GM19438 (cell line): ENCODE measurements around the gene CDC37L1.

Source experiments
- ATAC-seq: cut with Tn5 transposase; IDR thresholded peaks from one replicate; pipeline ENCODE4 v1.9.1; 2021; ENCODE audit warnings: low read depth; ENCODE audit not compliant: unreplicated experiment

Gene CDC37L1

GRCh38 chr9:4667681-4668080, 11.7 kb upstream of the CDC37L1 start:
- ATAC-seq, result no peak

GRCh38 chr9:4668604-4669003, 10.8 kb upstream of the CDC37L1 start:
- ATAC-seq, result no peak

GRCh38 chr9:4669890-4670289, 9.5 kb upstream of the CDC37L1 start:
- ATAC-seq, result no peak

GRCh38 chr9:4670591-4670990, 8.8 kb upstream of the CDC37L1 start:
- ATAC-seq, result no peak

- ATAC-seq, result no peak
Measured at GRCh38 chr9:4671737-4672136, 7.6 kb upstream of the CDC37L1 start.

GRCh38 chr9:4674783-4675182, 4.6 kb upstream of the CDC37L1 start:
- ATAC-seq, result no peak

- ATAC-seq, result no peak
Measured at GRCh38 chr9:4677392-4677791, 2.0 kb upstream of the CDC37L1 start.

- peak; percentile 19 for ATAC-seq
Measured at GRCh38 chr9:4678679-4679267, 596 bp upstream of the CDC37L1 start.

- ATAC-seq, result no peak
Measured at GRCh38 chr9:4680173-4680525, 780 bp downstream of the CDC37L1 start.

GRCh38 chr9:4680750-4681149, 1.4 kb downstream of the CDC37L1 start:
- no peak for ATAC-seq

GRCh38 chr9:4684820-4685219, 5.5 kb downstream of the CDC37L1 start:
- ATAC-seq, result no peak

GRCh38 chr9:4686112-4686511, 6.7 kb downstream of the CDC37L1 start:
- ATAC-seq, result no peak

GRCh38 chr9:4686584-4686983, 7.2 kb downstream of the CDC37L1 start:
- no peak for ATAC-seq

- no peak for ATAC-seq
Measured at GRCh38 chr9:4689021-4689420, 9.7 kb downstream of the CDC37L1 start.

GRCh38 chr9:4689687-4690104, 10.3 kb downstream of the CDC37L1 start:
- ATAC-seq, result peak; percentile 65

- peak; percentile 49 for ATAC-seq
Measured at GRCh38 chr9:4690144-4690543, 10.8 kb downstream of the CDC37L1 start.

- ATAC-seq, result no peak
Measured at GRCh38 chr9:4691795-4692194, 12.4 kb downstream of the CDC37L1 start.

- no peak for ATAC-seq
Measured at GRCh38 chr9:4700091-4700490, 20.7 kb downstream of the CDC37L1 start.

GRCh38 chr9:4700932-4701331, 21.6 kb downstream of the CDC37L1 start:
- ATAC-seq, result no peak

- no peak for ATAC-seq
Measured at GRCh38 chr9:4701526-4701925, 22.2 kb downstream of the CDC37L1 start.

- ATAC-seq, result no peak
Measured at GRCh38 chr9:4704129-4704528, 24.8 kb downstream of the CDC37L1 start.

GRCh38 chr9:4706021-4706420, 26.7 kb downstream of the CDC37L1 start:
- no peak for ATAC-seq

- ATAC-seq, result no peak
Measured at GRCh38 chr9:4706971-4707622, 27.7 kb downstream of the CDC37L1 start.
